D721Med (cell line): ENCODE data around the gene GABBR1.

Experiments
- DNase-seq: peaks from one replicate; pipeline ENCODE4 v3.0.0; 2011; ENCODE audit warnings: low spot score; ENCODE audit not compliant: insufficient read length
- FAIRE-seq: peaks from 2 replicates; lab custom pipeline; 2011; peaks lifted over from hg19 to GRCh38; lab: Jason Lieb, UNC
- TF ChIP-seq, protein P1 (sequence below): IDR thresholded peaks from 2 replicates; pipeline ENCODE4 v1.5.1; 2012; ENCODE audit warnings: mild to moderate bottlenecking, control low read depth; ENCODE audit not compliant: insufficient read depth; ENCODE audit errors: missing control alignments

The GABBR1 gene

DNA sequence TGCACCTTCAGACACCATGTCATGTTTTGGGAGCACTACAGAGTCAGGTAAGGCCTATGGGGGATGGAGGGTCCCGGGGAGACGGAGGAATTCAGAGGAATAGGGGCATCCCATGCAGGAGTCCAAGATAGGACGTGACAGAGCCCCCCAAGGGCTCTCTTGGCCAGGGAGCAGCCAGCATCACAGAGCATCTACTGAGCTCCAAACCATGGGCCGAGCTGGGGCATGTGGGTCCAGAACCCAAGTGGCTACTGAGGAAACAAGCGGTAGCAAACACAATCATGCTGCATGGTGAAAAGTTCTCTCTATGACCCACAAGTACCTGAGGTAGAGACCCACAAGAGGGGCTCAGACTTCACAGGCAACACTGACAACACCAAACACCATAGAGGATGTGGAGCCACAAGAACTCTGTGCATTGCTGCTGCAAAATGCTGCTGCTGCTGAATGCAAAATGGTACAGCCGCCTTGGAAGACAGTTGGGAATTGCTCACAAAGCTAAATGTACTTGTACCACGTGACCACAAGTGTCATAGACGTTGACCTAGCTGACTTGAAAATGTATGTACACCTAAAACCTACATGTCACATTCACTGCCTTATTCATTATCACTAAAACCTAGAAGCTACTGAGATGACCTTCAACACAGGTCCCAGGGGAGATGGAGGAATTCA, 111.8 kb downstream of the GABBR1 start:
- TF ChIP-seq, protein P1, sequence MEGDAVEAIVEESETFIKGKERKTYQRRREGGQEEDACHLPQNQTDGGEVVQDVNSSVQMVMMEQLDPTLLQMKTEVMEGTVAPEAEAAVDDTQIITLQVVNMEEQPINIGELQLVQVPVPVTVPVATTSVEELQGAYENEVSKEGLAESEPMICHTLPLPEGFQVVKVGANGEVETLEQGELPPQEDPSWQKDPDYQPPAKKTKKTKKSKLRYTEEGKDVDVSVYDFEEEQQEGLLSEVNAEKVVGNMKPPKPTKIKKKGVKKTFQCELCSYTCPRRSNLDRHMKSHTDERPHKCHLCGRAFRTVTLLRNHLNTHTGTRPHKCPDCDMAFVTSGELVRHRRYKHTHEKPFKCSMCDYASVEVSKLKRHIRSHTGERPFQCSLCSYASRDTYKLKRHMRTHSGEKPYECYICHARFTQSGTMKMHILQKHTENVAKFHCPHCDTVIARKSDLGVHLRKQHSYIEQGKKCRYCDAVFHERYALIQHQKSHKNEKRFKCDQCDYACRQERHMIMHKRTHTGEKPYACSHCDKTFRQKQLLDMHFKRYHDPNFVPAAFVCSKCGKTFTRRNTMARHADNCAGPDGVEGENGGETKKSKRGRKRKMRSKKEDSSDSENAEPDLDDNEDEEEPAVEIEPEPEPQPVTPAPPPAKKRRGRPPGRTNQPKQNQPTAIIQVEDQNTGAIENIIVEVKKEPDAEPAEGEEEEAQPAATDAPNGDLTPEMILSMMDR = no peak
- no peak for FAIRE-seq

DNA sequence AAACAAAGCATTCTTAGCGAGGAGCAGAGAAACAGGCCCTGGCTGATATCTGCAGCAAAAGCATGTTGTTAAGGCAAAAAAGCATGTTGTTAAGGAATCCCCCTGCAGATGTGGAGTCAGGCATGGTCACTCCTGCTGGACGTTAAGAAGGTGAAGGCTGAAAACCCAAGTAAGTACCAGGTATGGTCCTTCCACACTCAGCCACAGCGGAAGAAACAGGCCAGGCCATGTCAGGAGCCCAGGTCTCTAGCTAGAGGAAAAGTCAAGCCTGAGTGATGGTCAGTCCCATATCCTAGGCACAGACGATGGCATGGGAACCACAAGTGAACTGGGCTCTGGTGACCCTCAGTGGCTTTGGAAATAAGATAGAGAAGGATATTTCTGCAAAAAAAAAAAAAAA, 112.8 kb downstream of the GABBR1 start:
- FAIRE-seq = no peak
- TF ChIP-seq, protein P1 = no peak

More for the DNA sequence above, 111.8 kb downstream of the GABBR1 start:
- DNase-seq = no peak

DNA sequence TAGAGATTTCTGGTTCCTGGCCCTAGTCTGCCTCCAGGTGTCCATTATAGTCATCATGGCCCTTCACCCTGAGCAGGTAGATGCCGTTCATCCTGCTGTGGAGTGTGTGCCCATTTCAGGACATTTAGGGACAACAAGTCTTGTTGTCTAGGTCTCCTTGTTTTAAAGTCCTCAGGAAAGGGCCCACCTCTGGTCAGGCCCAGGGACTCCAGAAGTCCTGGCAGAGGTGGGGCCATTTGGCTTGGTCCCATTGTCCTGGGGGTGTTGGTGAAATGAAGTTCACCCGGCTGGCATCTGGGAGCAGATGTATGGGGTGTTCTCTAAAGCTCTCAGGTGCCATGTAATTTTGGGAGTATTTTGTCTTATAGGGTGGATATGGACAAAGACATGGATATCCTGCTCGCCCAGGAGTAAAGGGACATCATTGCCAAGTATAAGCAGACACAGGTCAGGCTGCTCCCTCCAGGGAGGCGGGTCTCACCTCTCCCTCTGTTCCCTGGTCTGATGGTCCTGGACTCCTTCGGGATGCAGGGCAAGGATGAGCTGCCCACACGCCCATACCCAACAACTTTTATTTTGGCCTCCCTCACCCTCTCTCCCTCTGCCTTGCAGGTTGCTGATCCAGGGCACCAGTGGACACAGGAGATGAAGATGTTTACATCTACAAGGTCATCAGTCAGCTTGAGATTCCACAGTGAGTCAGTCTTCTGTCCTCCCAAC, 113.5 kb downstream of the GABBR1 start:
- TF ChIP-seq, protein P1 = no peak

More for the DNA sequence above, 112.8 kb downstream of the GABBR1 start:
- DNase-seq = no peak

DNA sequence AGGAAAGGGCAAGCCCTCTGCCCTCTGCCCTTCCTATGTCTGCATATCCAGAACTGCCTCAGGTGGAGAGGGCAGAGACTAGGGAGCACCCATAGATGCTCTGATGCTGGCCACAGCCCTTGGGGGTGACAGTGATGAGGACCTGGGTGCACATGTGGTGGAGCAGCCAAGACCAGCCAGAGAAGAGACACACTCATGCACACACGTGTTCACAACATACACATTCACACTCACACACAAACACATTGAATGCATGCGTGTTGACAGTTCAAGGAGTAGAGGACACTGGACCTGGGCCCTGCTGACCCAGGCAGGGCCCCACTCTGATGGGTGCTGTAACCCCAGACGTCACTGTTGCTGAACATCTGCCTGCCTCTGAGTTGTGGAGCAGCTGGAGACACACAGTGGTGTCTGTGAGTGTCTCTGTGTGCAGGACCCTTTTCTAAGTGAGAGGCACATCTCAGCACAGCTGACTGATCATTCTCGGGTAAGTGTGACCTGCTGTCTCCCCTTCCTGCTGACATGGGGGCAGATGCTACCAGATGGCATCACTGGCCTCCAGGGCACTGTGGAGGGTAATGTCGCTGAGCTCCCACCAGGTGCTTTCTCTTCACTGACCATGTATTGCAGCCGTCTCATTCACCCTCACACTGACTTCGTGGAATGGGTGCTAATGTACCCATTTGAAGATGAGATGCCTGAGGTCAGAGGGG, 115.1 kb downstream of the GABBR1 start:
- no peak for DNase-seq
- FAIRE-seq = no peak
- TF ChIP-seq, protein P1 = no peak

More for the DNA sequence above, 113.5 kb downstream of the GABBR1 start:
- DNase-seq (no peak), FAIRE-seq (no peak)

DNA sequence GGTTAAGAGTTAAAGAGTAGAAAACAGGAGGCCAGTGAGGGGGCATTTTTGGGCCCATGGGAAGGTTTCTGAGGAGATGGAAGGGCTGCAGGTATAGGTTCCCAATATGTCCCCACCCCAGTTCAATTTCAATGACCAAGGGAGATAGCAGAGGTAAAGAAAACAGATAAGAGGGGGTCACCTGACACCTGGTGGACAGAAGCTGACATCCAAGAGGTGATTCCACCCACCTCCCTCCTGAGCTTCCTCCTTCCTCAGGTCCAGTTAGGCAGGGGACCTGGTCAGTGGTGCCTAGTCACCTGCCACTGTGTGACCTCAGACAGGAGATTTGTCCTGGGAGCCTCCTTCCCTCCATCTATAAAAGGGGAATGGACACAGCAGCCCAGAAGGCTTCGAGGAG, 115.7 kb downstream of the GABBR1 start:
- FAIRE-seq = no peak
- DNase-seq = no peak
- TF ChIP-seq, protein P1 = no peak

DNA sequence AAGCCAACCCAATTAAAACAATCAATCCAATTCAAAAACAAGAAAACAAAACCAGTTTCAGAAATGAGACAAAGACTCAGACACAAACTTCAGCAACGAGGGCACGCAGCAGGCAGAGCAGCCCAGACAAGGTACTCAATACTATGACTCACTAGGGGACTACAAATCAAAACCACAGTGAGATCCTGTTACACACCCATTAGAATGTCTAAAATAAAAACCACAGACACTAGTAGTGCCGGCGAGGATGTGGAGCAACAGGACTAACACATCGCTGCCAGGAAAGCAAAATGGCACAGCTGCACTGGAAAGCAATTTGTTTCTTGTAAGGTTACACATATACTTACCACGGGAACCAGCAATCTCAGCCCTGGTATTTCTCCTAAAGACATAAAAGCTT, 116.9 kb downstream of the GABBR1 start:
- TF ChIP-seq, protein P1 = no peak
- DNase-seq (no peak), FAIRE-seq (no peak)
